ENCODE results near the gene RABEP2. TPM values are rescaled to one million over a fixed set of nuclear protein-coding genes. Genes with fewer than 3 reads are reported as not detected.

The RABEP2 gene
- total RNA-seq, 1 experiment from 2014 or later: 13.4 TPM

DNA sequence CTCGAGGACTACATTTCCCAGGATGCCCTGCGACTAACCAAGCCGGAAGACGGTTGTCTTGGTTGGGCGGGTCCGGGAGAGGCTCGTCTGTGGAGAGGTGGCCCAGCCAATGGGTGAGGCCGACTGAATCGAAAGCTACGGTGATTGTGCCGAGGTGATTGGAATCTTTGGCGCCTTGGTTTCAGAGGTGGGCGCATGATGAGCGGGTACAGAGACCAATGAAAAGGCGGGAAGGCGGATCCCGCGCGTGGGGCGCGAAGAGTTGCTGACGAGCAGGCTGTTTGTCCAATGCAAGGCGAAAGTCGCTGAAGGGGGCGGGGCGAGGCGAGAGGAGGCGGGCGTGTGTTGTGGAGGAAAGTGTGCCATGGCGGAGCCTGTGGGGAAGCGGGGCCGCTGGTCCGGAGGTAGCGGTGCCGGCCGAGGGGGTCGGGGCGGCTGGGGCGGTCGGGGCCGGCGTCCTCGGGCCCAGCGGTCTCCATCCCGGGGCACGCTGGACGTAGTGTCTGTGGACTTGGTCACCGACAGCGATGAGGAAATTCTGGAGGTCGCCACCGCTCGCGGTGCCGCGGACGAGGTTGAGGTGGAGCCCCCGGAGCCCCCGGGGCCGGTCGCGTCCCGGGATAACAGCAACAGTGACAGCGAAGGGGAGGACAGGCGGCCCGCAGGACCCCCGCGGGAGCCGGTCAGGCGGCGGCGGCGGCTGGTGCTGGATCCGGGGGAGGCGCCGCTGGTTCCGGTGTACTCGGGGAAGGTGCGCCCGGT lies 25.8 kb upstream of the RABEP2 start, which contains the start of gene NFATC2IP:
TSS of gene NFATC2IP (plus strand) at position 290 of the 762 bp plus-strand sequence. CDS start at position 365, 75 bp downstream.
- no TSS peak for BruUV-seq (replicated peaks)
- Histone ChIP-seq H3K9me2 (ENCODE audit: insufficient read depth) (no peaks in the 10 kb centered on the region), H3K4me2 (ENCODE audit: low read length) (peak within 1 kb of the TSS; percentile 80), H3K79me2 (ENCODE audit: insufficient read depth, low read length) (peaks cover 34% of the 10 kb centered on the region), H2AFZ (ENCODE audit: low read depth, low read length, poor library complexity, severe bottlenecking) (no peak within 1 kb of the TSS), H3K4me3 (replicated peaks in 1 of 2; ENCODE audit: low read depth in 1 of 2, low read length in 2 of 2) (peak within 1 kb of the TSS; percentile 85 to 94), H4K20me1 (ENCODE audit: insufficient read depth) (no peaks in the 10 kb centered on the region), H3K27ac (ENCODE audit: low read depth, low read length) (peak within 1 kb of the TSS; percentile 72), H3K36me3 (ENCODE audit: control insufficient read depth in 1 of 2, insufficient read depth in 2 of 2, low read length in 2 of 2) (peaks cover 17 to 25% of the 10 kb centered on the region in 2 experiments; a peak in 3 of 4 replicates), H3K4me1 (ENCODE audit: control insufficient read depth in 1 of 2, insufficient read depth in 2 of 2, low read length in 2 of 2) (peaks cover 6 to 31% of the 10 kb centered on the region in 2 experiments), H3K9ac (ENCODE audit: low read length) (peak within 1 kb of the TSS; percentile 97), H3K27me3 (ENCODE audit: insufficient read depth, low read length) (no peaks in the 10 kb centered on the region), H3K9me3 (ENCODE audit: control insufficient read depth in 1 of 2, insufficient read depth in 1 of 2, low read depth in 1 of 2, low read length in 2 of 2) (no peaks in the 10 kb centered on the region)
- RAD21 ChIA-PET (ENCODE audit: low non-redundant PET in 1 of 2, low total read pairs in 2 of 2, uncharacterized antibody in 2 of 2, unreplicated experiment in 2 of 2): interaction anchor here in 1 of 2 experiments (0.6 kb wide), 1 partner anchor 103 kb away, joined by 6 read pairs; no protein-coding TSS in a partner anchor
- CTCF ChIA-PET: interaction anchor here (1.0 to 1.3 kb wide), 3 partner anchors 11 to 27 kb away, joined by 3 to 4 read pairs (median 4); no protein-coding TSS in a partner anchor
- peak; percentile 100 for DNase-seq (ENCODE audit: low read depth, low spot score)
- ATAC-seq: peak; percentile 93
- intact Hi-C loops (cut with micrococcal nuclease): no loop called here
- POLR2A ChIA-PET: interaction anchor here (0.7 to 1.3 kb wide), 3 partner anchors 14 to 128 kb away, joined by 3 to 4 read pairs (median 4); partner anchors contain the start of gene ATXN2L
- TF ChIP-seq SIN3A (IDR thresholded peaks at IDR 0.05; ENCODE audit: low read depth): no peak; the same call in 1 of the 2 replicates
- no peak for TF ChIP-seq ATF3 (IDR thresholded peaks at IDR 0.05)
- no peak for TF ChIP-seq FOSL1 (IDR thresholded peaks at IDR 0.05; ENCODE audit: low read depth)
- peak; percentile 91; the same call in 1 of the 2 replicates for TF ChIP-seq ELF1 (IDR thresholded peaks at IDR 0.05; ENCODE audit: borderline replicate concordance, low read depth)
- no peak for TF ChIP-seq EZH2phosphoT487 (IDR thresholded peaks at IDR 0.05; ENCODE audit: borderline replicate concordance)
- no peak for TF ChIP-seq CEBPB (IDR thresholded peaks at IDR 0.05; ENCODE audit: low read depth)
- TF ChIP-seq EZH2 (IDR thresholded peaks at IDR 0.05): no peak
- TF ChIP-seq, protein P1, sequence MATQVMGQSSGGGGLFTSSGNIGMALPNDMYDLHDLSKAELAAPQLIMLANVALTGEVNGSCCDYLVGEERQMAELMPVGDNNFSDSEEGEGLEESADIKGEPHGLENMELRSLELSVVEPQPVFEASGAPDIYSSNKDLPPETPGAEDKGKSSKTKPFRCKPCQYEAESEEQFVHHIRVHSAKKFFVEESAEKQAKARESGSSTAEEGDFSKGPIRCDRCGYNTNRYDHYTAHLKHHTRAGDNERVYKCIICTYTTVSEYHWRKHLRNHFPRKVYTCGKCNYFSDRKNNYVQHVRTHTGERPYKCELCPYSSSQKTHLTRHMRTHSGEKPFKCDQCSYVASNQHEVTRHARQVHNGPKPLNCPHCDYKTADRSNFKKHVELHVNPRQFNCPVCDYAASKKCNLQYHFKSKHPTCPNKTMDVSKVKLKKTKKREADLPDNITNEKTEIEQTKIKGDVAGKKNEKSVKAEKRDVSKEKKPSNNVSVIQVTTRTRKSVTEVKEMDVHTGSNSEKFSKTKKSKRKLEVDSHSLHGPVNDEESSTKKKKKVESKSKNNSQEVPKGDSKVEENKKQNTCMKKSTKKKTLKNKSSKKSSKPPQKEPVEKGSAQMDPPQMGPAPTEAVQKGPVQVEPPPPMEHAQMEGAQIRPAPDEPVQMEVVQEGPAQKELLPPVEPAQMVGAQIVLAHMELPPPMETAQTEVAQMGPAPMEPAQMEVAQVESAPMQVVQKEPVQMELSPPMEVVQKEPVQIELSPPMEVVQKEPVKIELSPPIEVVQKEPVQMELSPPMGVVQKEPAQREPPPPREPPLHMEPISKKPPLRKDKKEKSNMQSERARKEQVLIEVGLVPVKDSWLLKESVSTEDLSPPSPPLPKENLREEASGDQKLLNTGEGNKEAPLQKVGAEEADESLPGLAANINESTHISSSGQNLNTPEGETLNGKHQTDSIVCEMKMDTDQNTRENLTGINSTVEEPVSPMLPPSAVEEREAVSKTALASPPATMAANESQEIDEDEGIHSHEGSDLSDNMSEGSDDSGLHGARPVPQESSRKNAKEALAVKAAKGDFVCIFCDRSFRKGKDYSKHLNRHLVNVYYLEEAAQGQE (IDR thresholded peaks at IDR 0.05; ENCODE audit: low read depth): no peak
- peak; percentile 100 for TF ChIP-seq SP1 (IDR thresholded peaks at IDR 0.05; ENCODE audit: low read depth)
- TF ChIP-seq POLR2AphosphoS5 (IDR thresholded peaks at IDR 0.05; ENCODE audit: low read depth, low read length): peak; percentile 75
- peak; percentile 64; the same call in 1 of the 2 replicates for TF ChIP-seq EGR1 (IDR thresholded peaks at IDR 0.05; ENCODE audit: low read depth)
- TF ChIP-seq ZBTB33 (IDR thresholded peaks at IDR 0.05; ENCODE audit: extremely low read depth, insufficient replicate concordance, low read length): peak; percentile 7
- TF ChIP-seq SRF (IDR thresholded peaks at IDR 0.05; ENCODE audit: low read depth): no peak
- TF ChIP-seq YY1 (IDR thresholded peaks at IDR 0.05; ENCODE audit: extremely low read depth, insufficient replicate concordance, low read depth, low read length): peak; percentile 88
- no peak for TF ChIP-seq CBX3 (IDR thresholded peaks at IDR 0.05; ENCODE audit: low read depth)
- TF ChIP-seq RAD21 (IDR thresholded peaks at IDR 0.05; ENCODE audit: low read depth): no peak
- TF ChIP-seq JUND (IDR thresholded peaks at IDR 0.05): no peak
- no peak for TF ChIP-seq POLR2A (IDR thresholded peaks at IDR 0.05; ENCODE audit: borderline replicate concordance, extremely low read depth, insufficient read depth, insufficient read length)
- TF ChIP-seq ZFX (IDR thresholded peaks at IDR 0.05): no peak
- TF ChIP-seq, protein P2, sequence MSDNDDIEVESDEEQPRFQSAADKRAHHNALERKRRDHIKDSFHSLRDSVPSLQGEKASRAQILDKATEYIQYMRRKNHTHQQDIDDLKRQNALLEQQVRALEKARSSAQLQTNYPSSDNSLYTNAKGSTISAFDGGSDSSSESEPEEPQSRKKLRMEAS (IDR thresholded peaks at IDR 0.05): peak; percentile 39; the same call in 1 of the 2 replicates
- no peak for TF ChIP-seq ZNF274 (IDR thresholded peaks at IDR 0.05; ENCODE audit: low read depth, low read length)
- peak; percentile 18 for TF ChIP-seq TCF7L2 (IDR thresholded peaks at IDR 0.05; ENCODE audit: borderline replicate concordance, extremely low read depth, insufficient read depth, insufficient read length)

Measured in HCT116 (cell line).